ENCODE data around the gene CTIF.
A peak's percentile ranks its signal among the peaks of the same experiment; 100 is the strongest.

The CTIF gene

DNA sequence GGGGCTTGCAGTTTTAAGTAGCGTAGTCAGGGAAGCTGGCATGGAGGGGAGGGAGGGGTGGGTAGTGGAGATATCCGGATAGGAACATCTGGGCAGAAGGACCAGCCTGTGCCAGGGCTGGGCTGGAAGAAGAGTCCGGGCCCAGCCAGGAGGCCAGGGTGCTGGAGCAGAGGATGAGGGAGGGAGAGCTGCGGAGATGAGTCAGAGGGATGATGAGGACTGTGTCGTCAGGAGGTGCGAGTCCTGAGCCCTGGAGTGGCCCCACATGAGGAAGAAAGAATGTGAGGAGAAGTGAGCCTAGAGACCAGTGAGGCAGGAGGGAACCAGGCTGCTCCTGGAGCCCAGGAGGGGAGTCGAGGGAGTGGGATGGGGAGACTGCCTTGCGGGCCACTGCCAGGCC, 82.4 kb downstream of the CTIF start:
- Mint-ChIP-seq H3K4me1 (peaks cover 28% of the 10 kb centered on the region), H3K27me3 (ENCODE audit: low read depth, poor library complexity) (peaks cover 5% of the 10 kb centered on the region), H3K4me3 (no peak overlapping the region), H3K27ac (peak overlapping the region; percentile 34), H3K9me3 (no peaks in the 10 kb centered on the region), H3K36me3 (ENCODE audit: low read depth) (peaks cover 8% of the 10 kb centered on the region)
- TF ChIP-seq, protein P1, sequence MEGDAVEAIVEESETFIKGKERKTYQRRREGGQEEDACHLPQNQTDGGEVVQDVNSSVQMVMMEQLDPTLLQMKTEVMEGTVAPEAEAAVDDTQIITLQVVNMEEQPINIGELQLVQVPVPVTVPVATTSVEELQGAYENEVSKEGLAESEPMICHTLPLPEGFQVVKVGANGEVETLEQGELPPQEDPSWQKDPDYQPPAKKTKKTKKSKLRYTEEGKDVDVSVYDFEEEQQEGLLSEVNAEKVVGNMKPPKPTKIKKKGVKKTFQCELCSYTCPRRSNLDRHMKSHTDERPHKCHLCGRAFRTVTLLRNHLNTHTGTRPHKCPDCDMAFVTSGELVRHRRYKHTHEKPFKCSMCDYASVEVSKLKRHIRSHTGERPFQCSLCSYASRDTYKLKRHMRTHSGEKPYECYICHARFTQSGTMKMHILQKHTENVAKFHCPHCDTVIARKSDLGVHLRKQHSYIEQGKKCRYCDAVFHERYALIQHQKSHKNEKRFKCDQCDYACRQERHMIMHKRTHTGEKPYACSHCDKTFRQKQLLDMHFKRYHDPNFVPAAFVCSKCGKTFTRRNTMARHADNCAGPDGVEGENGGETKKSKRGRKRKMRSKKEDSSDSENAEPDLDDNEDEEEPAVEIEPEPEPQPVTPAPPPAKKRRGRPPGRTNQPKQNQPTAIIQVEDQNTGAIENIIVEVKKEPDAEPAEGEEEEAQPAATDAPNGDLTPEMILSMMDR (IDR thresholded peaks at IDR 0.05): no peak
- no peak for DNase-seq

DNA sequence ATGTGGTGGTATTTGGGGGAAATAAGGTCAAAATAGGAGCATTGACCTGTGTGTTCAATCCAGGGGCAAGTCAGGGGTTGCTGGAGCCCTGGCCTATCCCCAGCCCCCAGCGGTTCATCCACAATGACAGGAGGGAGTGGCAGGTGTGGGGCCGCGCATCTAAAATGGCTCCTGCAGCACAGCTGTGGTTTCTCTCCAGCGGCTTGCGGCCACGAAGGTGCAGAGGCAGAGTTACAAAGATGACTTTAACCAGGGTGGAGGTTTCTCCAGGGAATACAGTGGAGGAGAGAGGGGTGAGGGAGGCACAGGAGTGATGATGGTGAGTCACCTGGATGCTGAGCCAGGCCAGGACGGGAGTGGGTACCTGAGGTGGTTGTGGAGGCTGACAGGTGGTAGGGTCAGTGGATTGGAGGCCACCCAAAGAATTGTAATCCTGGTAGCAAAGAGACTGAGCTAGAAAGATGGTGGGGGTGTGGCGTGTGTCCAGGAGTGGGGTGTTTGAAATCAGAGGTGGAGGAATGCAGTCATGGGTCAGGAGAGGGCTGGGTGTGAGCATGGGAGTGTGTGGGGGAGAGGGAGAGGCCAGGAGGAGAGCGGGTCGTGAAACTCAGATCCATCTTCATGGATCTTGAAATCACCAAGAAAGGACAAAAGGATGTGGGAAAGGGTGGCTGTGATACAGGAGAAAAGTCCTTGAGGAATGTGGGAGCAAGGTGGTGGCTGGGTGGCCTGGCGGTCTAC, 83.2 kb downstream of the CTIF start:
- Mint-ChIP-seq H3K4me1 (peaks cover 30% of the 10 kb centered on the region), H3K36me3 (ENCODE audit: low read depth) (peaks cover 9% of the 10 kb centered on the region), H3K27ac (peak overlapping the region; percentile 34), H3K4me3 (peak overlapping the region; percentile 18), H3K9me3 (no peaks in the 10 kb centered on the region), H3K27me3 (ENCODE audit: low read depth, poor library complexity) (peaks cover 5% of the 10 kb centered on the region)
- TF ChIP-seq, protein P1 (IDR thresholded peaks at IDR 0.05): no peak
- DNase-seq: no peak

DNA sequence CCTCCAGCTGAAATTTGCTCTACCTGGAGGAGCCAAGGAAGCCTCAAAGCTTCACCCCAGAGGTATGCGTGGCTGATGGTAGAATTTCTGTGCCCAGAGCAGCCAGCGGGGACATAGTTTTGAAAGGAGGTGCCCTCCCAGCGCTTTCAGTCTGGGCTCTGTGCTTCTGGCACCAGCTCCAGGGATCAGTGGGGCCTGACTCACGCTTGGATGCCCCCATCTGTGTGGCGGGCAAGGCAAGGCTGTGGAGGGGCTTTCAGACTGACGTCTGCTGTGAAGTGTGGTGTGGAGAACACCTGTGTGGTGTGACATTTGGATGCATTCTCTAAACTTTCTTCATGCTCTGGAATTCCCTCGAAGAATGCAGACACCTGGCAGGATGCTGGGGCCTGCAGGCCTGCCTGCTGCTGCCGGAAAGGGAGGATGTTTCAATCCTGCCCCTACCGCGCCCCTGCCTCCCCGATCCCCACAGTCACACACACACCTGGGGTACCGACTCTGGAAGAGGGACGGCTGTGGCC, 84.1 kb downstream of the CTIF start:
- Mint-ChIP-seq H3K4me1 (peaks cover 33% of the 10 kb centered on the region), H3K36me3 (ENCODE audit: low read depth) (peaks cover 13% of the 10 kb centered on the region), H3K9me3 (no peaks in the 10 kb centered on the region), H3K27ac (no peak overlapping the region), H3K4me3 (no peak overlapping the region), H3K27me3 (ENCODE audit: low read depth, poor library complexity) (peaks cover 5% of the 10 kb centered on the region)
- TF ChIP-seq, protein P1 (IDR thresholded peaks at IDR 0.05): no peak
- no peak for DNase-seq

DNA sequence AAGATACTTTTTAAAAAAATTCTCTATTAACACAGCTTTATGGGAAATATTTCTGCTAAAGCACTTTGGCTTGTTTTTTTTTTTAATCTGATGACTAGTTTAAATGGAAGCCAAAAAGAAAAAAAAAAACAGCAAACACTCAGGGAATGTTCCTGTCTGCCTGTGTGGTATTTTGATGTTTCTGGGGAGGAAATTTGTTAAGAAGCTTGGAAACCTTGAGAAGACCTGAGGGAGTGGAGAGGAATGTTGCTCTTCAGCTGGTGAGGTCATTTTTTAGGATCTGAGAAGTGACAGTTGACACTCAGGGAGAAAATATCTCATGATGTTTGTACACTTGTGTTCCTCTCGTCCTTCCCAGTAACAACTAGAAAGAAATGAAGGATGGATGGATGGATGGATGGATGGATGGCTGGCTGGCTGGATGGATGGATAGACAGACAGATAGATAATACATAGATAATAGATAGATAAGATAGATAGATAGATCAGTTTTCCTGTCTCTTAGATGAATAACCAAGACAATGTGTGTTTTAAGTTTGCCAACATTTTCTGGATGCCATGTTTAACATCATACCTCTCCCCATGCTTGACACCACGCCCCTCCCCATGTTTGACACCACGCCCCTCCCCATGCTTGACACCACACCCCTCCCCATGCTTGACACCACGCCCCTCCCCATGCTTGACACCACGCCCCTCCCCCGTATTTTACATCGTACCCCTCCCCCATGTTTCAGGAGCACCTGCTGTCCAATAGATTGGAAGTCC, 84.8 kb downstream of the CTIF start:
- no peak overlapping the region for H3K4me3 Mint-ChIP-seq
- no peak overlapping the region for H3K27ac Mint-ChIP-seq
- DNase-seq: no peak
- TF ChIP-seq, protein P1 (IDR thresholded peaks at IDR 0.05): no peak
- H3K36me3 Mint-ChIP-seq (ENCODE audit: low read depth): peaks cover 13% of the 10 kb centered on the region
- H3K9me3 Mint-ChIP-seq: no peaks in the 10 kb centered on the region
- peaks cover 33% of the 10 kb centered on the region for H3K4me1 Mint-ChIP-seq
- H3K27me3 Mint-ChIP-seq (ENCODE audit: low read depth, poor library complexity): peaks cover 5% of the 10 kb centered on the region

DNA sequence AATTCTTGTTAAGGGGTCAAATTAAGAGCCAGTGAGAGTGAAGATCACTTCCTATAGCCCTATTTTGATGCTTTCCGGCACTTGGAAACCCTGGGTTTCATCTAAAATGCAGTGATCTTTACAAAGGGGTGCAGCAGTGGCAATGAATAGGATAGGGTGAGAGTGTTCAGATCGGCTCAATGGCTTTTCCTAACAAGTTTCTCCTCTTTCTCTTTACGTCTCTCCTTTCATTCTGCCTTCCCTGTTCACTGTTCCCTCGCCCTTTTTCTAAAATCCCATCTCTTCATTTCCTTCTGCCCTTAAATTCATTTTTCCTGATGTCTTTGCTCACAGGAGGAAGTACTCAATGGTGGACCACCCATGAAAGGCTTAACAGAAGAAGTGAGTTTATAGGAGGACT, 86.0 kb downstream of the CTIF start:
- no peaks in the 10 kb centered on the region for H3K9me3 Mint-ChIP-seq
- TF ChIP-seq, protein P1 (IDR thresholded peaks at IDR 0.05): no peak
- peaks cover 33% of the 10 kb centered on the region for H3K4me1 Mint-ChIP-seq
- DNase-seq: no peak
- H3K36me3 Mint-ChIP-seq (ENCODE audit: low read depth): peaks cover 13% of the 10 kb centered on the region
- peaks cover 5% of the 10 kb centered on the region for H3K27me3 Mint-ChIP-seq (ENCODE audit: low read depth, poor library complexity)
- H3K27ac Mint-ChIP-seq: no peak overlapping the region
- no peak overlapping the region for H3K4me3 Mint-ChIP-seq
